HG02610 (cell line): ENCODE results near the gene SCARF2.

Experiments used
- ATAC-seq: cut with Tn5 transposase; IDR thresholded peaks from one replicate; pipeline ENCODE4 v1.9.1; 2021; ENCODE audit warnings: mild to moderate bottlenecking, moderate library complexity; ENCODE audit not compliant: unreplicated experiment

The SCARF2 gene

GRCh38 chr22:20440637-20441591 is 3.3 kb upstream of the SCARF2 start:
- no peak for ATAC-seq

DNA sequence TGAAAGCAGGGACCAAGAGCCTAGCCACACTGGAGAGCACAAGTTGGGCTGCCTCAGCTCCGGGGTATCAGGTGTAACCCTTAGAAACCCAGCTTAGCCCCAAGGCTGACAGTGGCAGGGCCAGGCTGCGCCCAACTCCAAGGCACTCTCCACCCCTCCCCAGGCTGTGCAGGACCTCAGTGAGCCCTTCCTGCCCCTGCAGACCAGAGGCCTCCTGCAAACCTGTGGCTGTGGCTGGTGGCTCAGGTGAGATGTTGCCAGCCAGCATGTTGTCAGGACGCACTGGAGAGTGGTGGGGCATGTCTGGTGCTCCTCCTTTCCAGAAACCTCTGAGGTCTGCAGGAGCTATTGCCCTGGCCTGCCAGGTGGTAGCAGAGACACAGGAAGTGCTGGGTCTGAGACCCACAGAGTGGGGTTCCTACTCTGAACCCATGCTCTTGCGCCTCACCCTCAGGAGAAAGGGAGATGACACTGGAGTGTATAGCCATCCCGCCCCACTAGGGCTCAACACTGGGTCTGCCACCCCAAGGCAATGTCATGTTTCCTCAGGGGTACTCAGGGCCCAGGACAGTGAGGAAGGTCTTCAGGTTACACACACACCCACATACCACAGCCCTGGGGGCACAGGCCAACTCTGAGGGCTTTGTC is 2.4 kb upstream of the SCARF2 start:
- ATAC-seq = no peak

DNA sequence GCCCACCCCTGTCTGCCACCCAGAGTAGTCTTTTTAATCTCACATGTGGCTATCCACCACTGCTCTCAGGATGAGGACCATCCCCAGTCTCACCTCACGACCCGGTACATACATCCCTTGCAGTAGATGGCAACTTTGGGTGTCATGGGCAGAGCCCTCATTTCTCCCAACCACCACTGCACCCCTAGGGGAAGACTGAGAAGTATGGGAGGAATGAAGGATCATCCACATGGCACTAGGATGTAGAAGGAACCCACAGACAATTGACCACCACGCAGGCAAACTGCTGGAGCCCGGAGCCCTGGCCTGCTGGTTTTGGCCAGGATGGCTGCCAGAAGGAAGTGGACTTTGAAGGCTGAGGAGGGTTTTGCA is 1.9 kb upstream of the SCARF2 start:
- ATAC-seq = no peak

DNA sequence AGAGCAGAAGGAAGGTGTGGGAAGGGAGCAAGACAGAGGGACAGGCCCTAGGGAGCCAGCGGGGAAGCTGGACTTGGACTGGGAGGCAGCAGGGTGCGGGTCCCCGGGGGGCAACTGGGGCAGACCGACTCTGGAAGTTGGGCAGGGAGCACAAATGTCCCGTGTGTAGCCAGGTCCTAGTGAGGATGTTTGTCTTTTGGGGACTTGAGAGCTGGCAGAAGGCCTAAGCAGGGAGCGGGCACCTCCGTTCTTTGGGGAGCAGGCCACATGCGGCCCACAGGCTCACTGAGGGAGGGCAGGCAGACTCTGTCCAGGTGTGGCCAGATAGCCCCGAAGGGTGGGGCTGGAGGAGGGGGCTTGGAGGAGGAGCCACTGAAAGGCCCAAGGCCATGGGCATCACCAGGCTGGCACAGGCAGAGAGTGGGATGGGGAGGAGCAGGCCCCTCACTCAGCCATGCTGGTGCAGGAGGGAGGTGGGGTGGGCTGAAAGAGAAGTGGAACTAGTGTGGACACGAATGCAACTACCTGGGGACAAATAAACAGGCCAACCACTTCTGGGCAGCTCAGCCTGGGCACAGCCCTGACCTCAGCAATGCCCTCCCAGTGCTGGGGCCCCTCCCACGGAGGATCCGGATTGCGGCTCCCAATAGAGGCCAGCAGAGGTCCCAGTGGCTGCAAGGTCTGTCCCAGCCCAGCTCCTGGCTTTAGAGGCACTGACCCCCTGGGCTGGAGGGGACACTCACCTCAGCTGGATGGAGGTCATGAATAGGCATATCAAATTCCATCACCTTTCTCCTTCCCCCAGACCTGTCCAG is 1.3 kb upstream of the SCARF2 start:
- ATAC-seq = no peak

DNA sequence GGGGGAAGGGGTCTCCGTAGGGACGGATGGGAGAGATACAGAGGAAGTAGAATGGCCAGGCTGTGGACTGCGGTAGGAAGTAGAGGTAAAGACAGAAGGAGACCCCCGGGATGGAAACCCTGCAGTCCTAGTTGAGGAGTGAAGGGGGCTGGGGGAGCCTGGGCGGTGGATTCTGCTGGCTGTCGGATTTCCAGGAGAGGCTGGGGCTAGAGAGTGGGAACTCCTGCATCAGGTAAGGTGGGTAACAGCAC is 727 bp upstream of the SCARF2 start:
- ATAC-seq = no peak

GRCh38 chr22:20436768-20437612 is 635 bp downstream of the SCARF2 start:
- ATAC-seq = no peak

- ATAC-seq = no peak
These were observed 1.3 kb downstream of the SCARF2 start for GRCh38 chr22:20436307-20436767.

DNA sequence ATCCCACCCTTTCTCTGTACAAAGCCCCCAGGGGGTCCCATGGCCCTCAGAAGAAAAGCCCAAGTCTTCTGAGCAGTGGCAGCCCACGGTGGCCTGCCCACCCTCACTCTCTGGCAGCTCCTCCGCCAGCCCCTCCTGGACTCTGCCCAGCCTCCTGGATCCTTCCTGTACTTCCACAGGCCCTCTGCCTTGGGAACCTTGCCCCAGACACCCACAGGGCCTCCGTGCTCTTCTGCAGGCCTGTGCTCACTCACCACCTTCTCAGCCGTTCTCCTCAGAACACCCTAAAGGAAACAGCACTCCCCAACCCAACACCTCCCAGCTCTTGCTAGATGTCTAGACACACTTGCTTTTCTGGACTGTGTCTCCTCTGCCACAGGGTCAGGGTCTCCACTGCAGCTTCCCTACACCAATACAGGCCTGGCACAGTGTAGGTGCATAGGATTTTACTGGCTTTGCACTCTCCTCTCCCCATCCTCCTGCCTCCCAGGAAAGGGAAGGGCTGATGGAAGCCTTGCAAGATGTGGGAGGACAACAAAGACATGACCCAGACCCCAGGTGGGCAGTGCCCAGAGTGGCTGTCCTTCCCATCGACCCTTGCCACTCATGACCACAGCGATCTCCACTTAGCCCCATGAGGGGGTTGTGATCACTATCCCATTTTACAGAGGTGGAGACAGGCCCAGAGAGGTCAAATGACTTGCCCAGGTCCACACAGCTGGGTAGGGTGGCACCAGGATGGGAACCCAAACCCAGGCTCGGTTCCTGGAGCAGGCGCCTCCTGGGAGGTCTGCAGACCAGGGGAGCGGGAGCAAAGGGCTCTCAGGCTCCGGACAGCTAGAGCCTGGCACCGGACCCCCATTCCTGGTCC is 2.0 kb downstream of the SCARF2 start:
- no peak for ATAC-seq

DNA sequence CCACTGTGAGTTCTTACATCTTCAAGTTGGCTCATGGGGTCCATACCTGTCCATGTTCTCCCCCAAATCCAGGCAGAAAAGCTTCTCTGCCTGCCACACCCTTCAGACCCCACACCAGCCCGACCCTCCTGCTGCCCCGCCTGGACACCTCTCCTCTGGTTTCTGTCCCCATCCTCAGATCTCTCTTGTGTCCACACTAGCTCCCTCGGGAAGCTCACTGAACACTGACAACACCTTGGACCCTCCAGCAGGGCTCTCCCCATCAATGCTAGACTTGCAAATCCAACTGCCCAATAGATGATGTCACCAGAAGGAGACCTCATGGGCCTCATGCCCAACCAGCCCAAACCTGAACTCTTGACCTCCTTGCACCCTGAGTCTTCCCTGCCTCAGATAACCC is 2.9 kb downstream of the SCARF2 start:
- ATAC-seq = no peak

DNA sequence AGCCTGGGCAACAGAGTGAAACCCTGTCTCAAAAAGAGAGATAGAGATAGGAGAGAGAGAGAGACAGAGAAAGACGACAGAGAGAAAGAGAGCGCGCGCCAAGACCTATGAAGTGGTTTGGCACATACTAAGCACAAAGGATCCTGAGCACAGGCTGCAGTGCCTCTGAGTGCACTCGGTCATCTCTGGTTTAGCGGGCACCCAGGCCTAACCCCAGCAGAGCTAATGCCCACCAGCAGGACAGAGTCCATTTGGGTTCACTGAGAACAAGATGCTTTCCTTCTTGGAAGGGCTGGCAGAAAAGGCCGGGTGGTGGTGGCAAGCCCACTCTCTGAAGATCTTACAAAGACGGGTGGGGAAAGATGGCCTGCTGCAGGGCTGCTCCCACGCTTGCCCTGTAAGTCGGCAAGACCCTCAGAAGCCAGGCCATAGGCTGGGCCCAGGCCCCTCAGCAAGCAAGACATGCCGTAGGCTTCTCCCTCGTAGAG is 3.3 kb downstream of the SCARF2 start:
- no peak for ATAC-seq

GRCh38 chr22:20433686-20434241 is 3.9 kb downstream of the SCARF2 start:
- no peak for ATAC-seq

DNA sequence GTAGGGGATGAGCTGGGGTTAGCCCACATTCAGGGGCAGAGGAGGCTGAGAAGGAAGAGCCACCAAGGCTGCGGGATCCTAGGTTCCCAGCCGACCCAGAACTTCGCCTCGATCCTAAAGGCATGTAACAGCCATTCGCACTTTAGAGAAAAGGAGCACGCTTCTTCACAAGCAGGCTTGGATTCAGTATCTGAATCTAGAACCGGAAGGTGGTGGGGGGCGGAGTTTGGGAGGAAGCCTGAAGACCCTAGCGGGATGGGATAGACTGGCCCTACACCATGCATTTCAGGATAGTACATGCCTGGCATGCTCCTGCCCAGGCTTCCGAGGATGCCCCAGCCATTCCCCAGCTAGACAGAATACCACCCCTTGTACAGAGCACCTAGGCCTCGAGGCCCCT is 4.4 kb downstream of the SCARF2 start:
- no peak for ATAC-seq

- no peak for ATAC-seq
These were observed 5.4 kb downstream of the SCARF2 start for GRCh38 chr22:20432244-20432686.

DNA sequence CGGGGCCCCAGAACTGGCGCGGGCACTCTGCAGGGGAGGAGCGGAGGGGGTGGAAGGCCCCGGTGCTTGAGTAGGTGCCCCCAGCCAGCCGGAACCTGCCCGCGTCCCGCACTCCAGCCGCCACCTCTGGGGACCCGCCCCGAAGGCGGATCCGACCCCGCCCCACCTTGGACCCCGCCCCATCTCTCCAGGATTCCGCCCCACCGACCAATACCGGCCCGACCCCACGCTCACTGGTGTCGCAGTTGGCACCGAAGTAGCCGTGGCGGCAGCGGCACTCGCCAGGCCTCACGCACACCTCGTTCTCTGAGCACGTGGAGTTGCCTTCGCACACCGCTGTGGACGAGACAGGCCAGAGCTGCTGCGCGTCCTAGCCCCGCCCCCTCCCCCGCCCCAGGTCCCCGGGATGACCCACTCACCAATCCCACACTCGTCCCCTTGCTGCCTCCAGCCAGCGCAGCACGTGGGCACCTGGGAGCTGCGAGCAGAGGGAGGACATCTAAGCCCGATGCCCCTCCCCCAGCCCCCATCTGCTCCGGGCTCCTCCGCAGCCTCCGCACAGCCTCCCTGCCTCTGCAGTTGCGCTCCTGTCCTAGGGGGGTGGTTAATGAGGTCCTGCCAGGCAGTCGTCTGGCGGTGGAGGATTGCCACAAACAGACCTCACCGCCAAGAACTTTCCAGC is 6.0 kb downstream of the SCARF2 start:
- no peak for ATAC-seq

DNA sequence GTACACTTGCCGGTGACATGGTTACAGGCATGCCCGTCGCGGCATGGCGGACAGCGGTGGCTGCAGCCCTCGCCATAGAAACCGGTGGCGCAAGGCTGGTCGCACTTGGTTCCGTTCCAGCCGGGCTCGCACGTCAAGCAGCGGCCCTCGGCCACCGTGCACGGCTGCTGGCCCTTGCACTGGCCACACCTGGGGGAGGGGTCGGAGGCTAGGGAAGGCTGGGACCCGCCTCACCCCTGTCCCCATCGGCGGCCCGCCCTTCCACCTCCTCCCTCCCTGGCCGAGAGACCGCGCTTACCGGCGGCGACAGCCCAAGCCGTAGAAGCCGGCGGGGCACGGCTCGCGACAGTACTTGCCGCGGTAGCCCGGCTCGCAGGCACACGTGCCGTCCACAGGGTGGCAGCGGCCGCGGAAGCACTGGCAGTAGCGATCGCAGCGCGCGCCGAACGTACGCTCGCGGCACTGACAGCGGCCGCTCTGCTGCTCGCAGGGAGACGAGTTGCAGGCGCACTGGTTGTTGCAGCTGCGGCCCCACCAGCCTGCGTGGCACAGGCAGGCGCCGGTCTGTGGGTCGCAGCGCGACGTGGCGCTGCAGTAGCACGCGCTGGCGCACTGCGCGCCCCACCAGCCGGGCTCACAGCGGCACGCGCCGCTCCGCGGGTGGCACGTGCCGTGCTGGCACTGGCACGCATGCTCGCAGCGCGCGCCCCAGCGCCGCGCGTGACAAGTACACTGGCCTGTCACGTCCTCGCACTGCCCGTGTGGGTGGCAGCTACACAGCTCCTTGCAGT is 6.7 kb downstream of the SCARF2 start:
- no peak for ATAC-seq

- ATAC-seq = no peak
These were observed 7.4 kb downstream of the SCARF2 start for GRCh38 chr22:20430101-20430719.
